Activated CD4-positive, alpha-beta T cell treated with anti-CD3 and anti-CD28 coated beads for 36 hours (primary cell): ENCODE measurements around the gene CMSS1. TPM values are rescaled to one million over a fixed set of nuclear protein-coding genes. Genes with fewer than 3 reads are reported as not detected.

Experiments used
- ATAC-seq: fragments of 200-7000 bp; cut with Tn5 transposase; one replicate; pipeline ENCODE4 v1.10.0; 2021; ENCODE audit warnings: mild to moderate bottlenecking, moderate library complexity
- CTCF ChIA-PET: fragments of 350-600 bp; sonication (Branson Sonifier 250); formaldehyde crosslinking; loops from one replicate; lab custom pipeline; 2021; ENCODE audit warnings: antibody characterized with exemption; lab: Charles Lee
- POLR2A ChIA-PET: fragments of 350-600 bp; sonication (Branson Sonifier 250); formaldehyde crosslinking; loops from one replicate; lab custom pipeline; 2021; ENCODE audit warnings: antibody characterized with exemption, inconsistent platforms; lab: Charles Lee
- DNase-seq: peaks from one replicate; pipeline ENCODE4 v3.0.0-alpha.2; 2020
- H3K27ac Mint-ChIP-seq: one replicate; pipeline ENCODE4 v1.8.0; 2021; ENCODE audit warnings: mixed read lengths
- H3K27me3 Mint-ChIP-seq: one replicate; pipeline ENCODE4 v1.8.0; 2021; ENCODE audit warnings: mixed read lengths
- H3K36me3 Mint-ChIP-seq: one replicate; pipeline ENCODE4 v1.8.0; 2021; ENCODE audit warnings: low read depth, mixed read lengths
- H3K4me1 Mint-ChIP-seq: one replicate; pipeline ENCODE4 v1.8.0; 2021; ENCODE audit warnings: mixed read lengths
- H3K4me3 Mint-ChIP-seq: one replicate; pipeline ENCODE4 v1.8.0; 2021; ENCODE audit warnings: mild to moderate bottlenecking, moderate library complexity, mixed read lengths
- H3K9me3 Mint-ChIP-seq: one replicate; pipeline ENCODE4 v1.8.0; 2021; ENCODE audit warnings: low read depth, mixed read lengths
- intact Hi-C, 2 experiments: fragments of 100-400 bp; cut with DNase I in 1 of 2; cut with micrococcal nuclease in 1 of 2; formaldehyde crosslinking; loops; one replicate each; pipeline versions ENCODE4 v1.14.2 to v1.15.1; 2022 to 2024; cut with DNase I, micrococcal nuclease
- total RNA-seq, 2 experiments: library from RNA; stranded (reverse); gene quantifications; one replicate each; pipeline ENCODE4 v1.2.3, GENCODE V29; 2021

CMSS1 gene
- total RNA-seq, 2 experiments from 2014 or later, result 94.0 to 96.3 TPM

DNA sequence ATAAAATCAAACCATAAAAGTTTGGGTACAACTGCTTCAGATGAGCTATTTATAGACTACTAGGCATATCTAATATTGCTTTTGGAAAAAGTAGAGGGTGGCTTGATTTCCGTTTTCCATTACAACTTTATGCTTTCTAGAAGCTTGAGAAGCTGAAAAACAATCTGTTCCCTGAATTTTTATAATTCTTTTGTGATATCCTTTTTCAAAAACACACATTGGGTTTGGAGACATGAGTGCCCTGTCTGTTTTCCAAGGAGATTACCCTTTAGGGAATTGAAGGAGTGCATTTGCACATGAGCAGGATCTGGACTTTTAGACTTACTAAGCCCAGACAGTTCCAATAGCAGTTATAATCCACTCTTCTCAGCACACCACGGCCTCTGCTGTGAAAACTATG is 346.1 kb downstream of the CMSS1 start:
- no peak for DNase-seq
- Mint-ChIP-seq H3K36me3 (peaks cover 35% of the 10 kb centered on the region), H3K27me3 (no peaks in the 10 kb centered on the region), H3K4me3 (no peak overlapping the region), H3K27ac (no peak overlapping the region), H3K9me3 (no peaks in the 10 kb centered on the region), H3K4me1 (peaks cover 3% of the 10 kb centered on the region)
- POLR2A ChIA-PET, result no interaction called here
- CTCF ChIA-PET, result interaction anchor here (0.6 to 2.0 kb wide), 6 partner anchors 10 to 534 kb away, joined by 3 to 7 read pairs (median 4); no protein-coding TSS in a partner anchor
- intact Hi-C loops, result no loop called here
- ATAC-seq, result no peak

DNA sequence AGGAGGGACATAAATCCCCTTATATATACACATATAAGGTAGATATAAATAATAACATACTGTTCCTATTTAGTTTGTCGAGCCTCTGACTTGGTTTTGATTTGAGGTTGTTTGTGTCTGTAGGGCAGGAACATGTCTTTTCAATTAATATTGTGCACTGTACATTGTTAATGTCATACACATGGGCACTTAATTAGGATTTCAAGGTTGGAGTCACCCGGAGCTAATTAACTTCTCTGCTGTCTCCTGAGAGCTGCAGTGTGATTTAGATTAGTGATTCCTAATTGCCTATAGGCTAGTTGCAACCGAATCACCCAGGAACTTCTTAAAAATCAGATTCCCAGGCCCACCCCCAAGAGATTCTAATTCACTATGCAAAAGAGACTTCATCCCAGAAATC is 347.1 kb downstream of the CMSS1 start:
- Mint-ChIP-seq H3K27ac (no peak overlapping the region), H3K36me3 (peaks cover 36% of the 10 kb centered on the region), H3K9me3 (no peaks in the 10 kb centered on the region), H3K4me3 (no peak overlapping the region), H3K27me3 (no peaks in the 10 kb centered on the region), H3K4me1 (peaks cover 3% of the 10 kb centered on the region)
- intact Hi-C loops, result no loop called here
- no peak for ATAC-seq
- DNase-seq, result no peak
- CTCF ChIA-PET, result interaction anchor here (1.7 to 2.0 kb wide), 2 partner anchors 9 to 14 kb away, joined by 5 to 7 read pairs; no protein-coding TSS in a partner anchor
- POLR2A ChIA-PET, result no interaction called here

GRCh38 chr3:100165926-100166550 is 348.4 kb downstream of the CMSS1 start:
- no peak for DNase-seq
- Mint-ChIP-seq H3K4me3 (no peak overlapping the region), H3K36me3 (peaks cover 34% of the 10 kb centered on the region), H3K27me3 (no peaks in the 10 kb centered on the region), H3K9me3 (no peaks in the 10 kb centered on the region), H3K4me1 (no peaks in the 10 kb centered on the region), H3K27ac (no peak overlapping the region)
- intact Hi-C loops, result no loop called here
- CTCF ChIA-PET, result no interaction called here
- ATAC-seq, result no peak
- POLR2A ChIA-PET, result no interaction called here

DNA sequence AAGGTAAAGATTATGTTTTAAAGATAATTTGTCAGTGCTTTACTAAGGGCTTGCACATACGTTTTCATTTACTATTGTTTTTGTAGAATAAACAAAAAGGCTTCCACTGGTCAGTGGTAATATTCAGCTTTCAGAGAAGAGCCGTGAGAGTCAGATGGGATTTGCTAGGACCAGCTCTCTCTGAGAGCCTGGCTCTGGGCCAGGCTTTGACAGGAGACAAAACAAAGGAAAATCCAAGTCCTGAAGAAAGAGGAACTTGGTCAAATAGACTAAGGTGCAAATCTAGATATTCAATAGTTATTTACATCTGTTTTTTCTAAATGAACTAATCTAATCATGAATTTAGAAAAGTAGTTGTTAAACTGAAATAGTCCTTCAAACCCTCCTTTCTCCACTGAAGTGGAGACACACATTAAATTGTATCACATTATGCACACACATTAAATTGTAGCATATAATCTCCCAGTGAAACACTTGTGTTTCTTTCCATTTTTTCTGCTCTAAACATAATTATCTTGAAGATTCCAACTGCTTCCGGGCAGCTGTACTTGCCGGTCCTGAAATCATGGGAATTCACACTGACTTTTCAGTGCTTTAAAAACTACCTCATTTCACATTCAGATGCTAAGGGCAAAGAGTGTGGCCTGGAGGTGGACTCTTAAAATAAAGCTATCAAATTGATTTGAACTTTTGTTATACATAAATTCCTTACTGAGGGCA is 351.7 kb downstream of the CMSS1 start:
- no peaks in the 10 kb centered on the region for H3K4me1 Mint-ChIP-seq
- H3K4me3 Mint-ChIP-seq, result no peak overlapping the region
- POLR2A ChIA-PET, result no interaction called here

DNA sequence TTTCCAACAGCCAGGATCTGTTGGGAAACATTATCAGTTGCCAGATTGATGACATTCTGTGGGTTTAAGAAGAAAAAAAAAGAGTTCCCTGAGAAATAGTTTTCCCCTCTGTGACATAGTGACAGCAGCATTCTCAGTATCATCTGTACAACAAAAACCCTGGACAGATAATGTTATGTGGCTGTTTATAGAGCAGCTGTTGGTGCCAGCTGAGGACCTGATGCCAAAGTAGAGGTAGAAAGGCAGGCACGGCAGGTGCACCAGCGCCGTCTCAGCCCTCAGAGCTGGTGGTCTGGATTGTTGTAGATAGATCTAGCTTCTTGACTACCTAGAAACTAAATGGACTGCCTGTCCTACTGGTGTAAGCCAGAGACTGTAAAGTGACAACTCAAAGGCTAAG is 352.8 kb downstream of the CMSS1 start:
- no peaks in the 10 kb centered on the region for H3K9me3 Mint-ChIP-seq

More for the DNA sequence above, 351.7 kb downstream of the CMSS1 start:
- Mint-ChIP-seq H3K27me3 (no peaks in the 10 kb centered on the region), H3K36me3 (peaks cover 40% of the 10 kb centered on the region), H3K27ac (no peak overlapping the region), H3K9me3 (no peaks in the 10 kb centered on the region)
- DNase-seq (no peak), ATAC-seq (no peak)
- intact Hi-C loops, result no loop called here
- CTCF ChIA-PET, result no interaction called here

GRCh38 chr3:100171211-100171914 is 353.7 kb downstream of the CMSS1 start:
- CTCF ChIA-PET, result interaction anchor here (0.7 kb wide), 1 partner anchor 15 kb away, joined by 3 read pairs; no protein-coding TSS in a partner anchor
- H3K4me1 Mint-ChIP-seq, result no peaks in the 10 kb centered on the region
- ATAC-seq (no peak), DNase-seq (no peak)
- POLR2A ChIA-PET, result no interaction called here
- no peaks in the 10 kb centered on the region for H3K9me3 Mint-ChIP-seq
- H3K27me3 Mint-ChIP-seq, result no peaks in the 10 kb centered on the region
- no peak overlapping the region for H3K4me3 Mint-ChIP-seq
- H3K27ac Mint-ChIP-seq, result no peak overlapping the region
- intact Hi-C loops, result no loop called here
- H3K36me3 Mint-ChIP-seq, result peaks cover 48% of the 10 kb centered on the region

More for the DNA sequence above, 352.8 kb downstream of the CMSS1 start:
- ChIA-PET CTCF (no interaction called here), POLR2A (no interaction called here)
- H3K4me3 Mint-ChIP-seq, result no peak overlapping the region
- no peak for ATAC-seq
- intact Hi-C loops, result no loop called here
- no peak overlapping the region for H3K27ac Mint-ChIP-seq
- peaks cover 40% of the 10 kb centered on the region for H3K36me3 Mint-ChIP-seq
- no peak for DNase-seq
- no peaks in the 10 kb centered on the region for H3K27me3 Mint-ChIP-seq
- no peaks in the 10 kb centered on the region for H3K4me1 Mint-ChIP-seq

- Mint-ChIP-seq H3K4me3 (no peak overlapping the region), H3K27me3 (no peaks in the 10 kb centered on the region), H3K27ac (no peak overlapping the region), H3K9me3 (peaks cover 7% of the 10 kb centered on the region), H3K4me1 (no peaks in the 10 kb centered on the region), H3K36me3 (peaks cover 54% of the 10 kb centered on the region)
- intact Hi-C loops, result no loop called here
- ChIA-PET POLR2A (no interaction called here), CTCF (interaction anchor here (0.9 to 1.2 kb wide), 2 partner anchors 10 to 13 kb away, joined by 3 to 7 read pairs; no protein-coding TSS in a partner anchor)
- ATAC-seq, result no peak
- DNase-seq, result no peak
Observed at GRCh38 chr3:100173961-100174360, 356.3 kb downstream of the CMSS1 start.

DNA sequence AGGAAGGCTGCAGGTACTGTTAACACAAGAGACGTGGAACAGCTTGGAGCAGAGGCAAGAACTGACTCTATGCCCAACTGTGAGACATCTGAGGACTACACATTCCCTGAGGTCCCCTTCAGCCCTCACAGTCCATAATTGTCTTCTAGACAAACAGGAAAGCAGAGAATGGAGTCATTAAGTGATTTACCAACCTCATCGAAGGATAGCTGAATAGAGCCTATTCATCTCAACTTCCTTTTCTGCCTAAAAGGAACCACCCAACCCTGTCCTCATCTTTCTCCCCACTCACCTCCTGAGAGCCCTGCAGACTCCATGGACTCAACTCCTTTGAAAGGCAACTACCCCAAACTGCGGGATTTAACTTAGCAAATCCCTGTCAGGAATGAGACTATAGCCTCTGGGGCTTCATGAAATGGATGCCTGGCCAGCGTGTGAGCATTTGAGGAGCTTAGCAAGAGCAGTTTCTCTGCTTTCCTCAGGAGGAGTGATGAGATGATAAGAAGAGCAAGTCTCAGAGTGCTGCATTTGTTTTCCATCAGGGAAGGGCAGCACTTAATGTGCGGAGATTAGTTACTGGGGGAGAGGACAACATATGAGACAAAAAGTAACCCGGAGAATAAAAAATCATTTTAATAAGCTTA is 358.1 kb downstream of the CMSS1 start:
- ChIA-PET CTCF (interaction anchor here (0.6 to 1.2 kb wide), 3 partner anchors 12 to 1262 kb away, joined by 3 read pairs; no protein-coding TSS in a partner anchor), POLR2A (no interaction called here)
- ATAC-seq (no peak), DNase-seq (no peak)
- Mint-ChIP-seq H3K36me3 (peaks cover 72% of the 10 kb centered on the region), H3K9me3 (peaks cover 14% of the 10 kb centered on the region), H3K4me3 (no peak overlapping the region), H3K27ac (no peak overlapping the region), H3K4me1 (no peaks in the 10 kb centered on the region), H3K27me3 (no peaks in the 10 kb centered on the region)
- intact Hi-C loops, result no loop called here

- ChIA-PET CTCF (interaction anchor here (0.6 kb wide), 1 partner anchor 285 kb away, joined by 5 read pairs; no protein-coding TSS in a partner anchor), POLR2A (no interaction called here)
- Mint-ChIP-seq H3K27ac (no peak overlapping the region), H3K4me3 (no peak overlapping the region), H3K9me3 (peaks cover 14% of the 10 kb centered on the region), H3K36me3 (peaks cover 55% of the 10 kb centered on the region), H3K27me3 (no peaks in the 10 kb centered on the region), H3K4me1 (no peaks in the 10 kb centered on the region)
- peak; percentile 7 for DNase-seq
- ATAC-seq, result no peak
- intact Hi-C loops, result no loop called here
Observed at GRCh38 chr3:100179692-100180349, 362.2 kb downstream of the CMSS1 start.

DNA sequence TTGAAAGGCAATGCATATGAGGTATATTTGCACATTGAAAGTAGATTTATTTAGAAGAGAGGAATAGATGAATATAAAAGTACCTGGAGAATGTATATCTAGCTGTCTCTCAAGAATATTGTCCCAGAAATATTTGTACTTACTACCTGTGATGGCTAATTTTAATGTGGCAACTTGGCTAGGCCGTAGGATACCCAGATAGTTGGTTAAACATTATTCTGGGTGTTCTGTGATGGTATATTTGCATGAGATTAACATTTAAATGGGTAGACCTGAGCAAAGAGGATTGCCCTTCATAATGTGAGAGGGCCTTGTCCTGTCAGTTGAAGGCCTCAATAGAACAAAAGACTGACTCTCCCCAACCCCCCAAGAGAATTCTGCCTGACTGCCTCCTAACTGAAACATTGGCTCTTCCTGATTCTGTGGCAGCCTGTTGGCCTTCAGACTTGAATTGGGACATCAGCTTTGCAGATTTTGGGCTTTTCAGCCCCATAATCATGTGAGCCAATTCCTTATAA is 366.0 kb downstream of the CMSS1 start:
- H3K4me3 Mint-ChIP-seq, result no peak overlapping the region
- H3K27me3 Mint-ChIP-seq, result no peaks in the 10 kb centered on the region
- ChIA-PET POLR2A (no interaction called here), CTCF (interaction anchor here (1.7 kb wide), 1 partner anchor 71 kb away, joined by 4 read pairs; no protein-coding TSS in a partner anchor)
- peaks cover 25% of the 10 kb centered on the region for H3K36me3 Mint-ChIP-seq
- ATAC-seq, result no peak
- no peak for DNase-seq
- intact Hi-C loops, result no loop called here
- no peaks in the 10 kb centered on the region for H3K4me1 Mint-ChIP-seq
- H3K9me3 Mint-ChIP-seq, result peaks cover 9% of the 10 kb centered on the region
- no peak overlapping the region for H3K27ac Mint-ChIP-seq
